Breast epithelium (tissue), 4 donors: ENCODE results near the gene MAP4. TPM values are rescaled to one million over a fixed set of nuclear protein-coding genes. Genes with fewer than 3 reads are reported as not detected.

ENCODE experiments used
- DNase-seq, 2 donors: peaks; one replicate each; pipeline ENCODE4 v3.0.0-alpha.2; 2019; ENCODE audit warnings: low spot score in 2 of 2
- H3K27ac ChIP-seq, 2 donors: fragments of 200-600 bp; sonication (generic) in 1 of 2; one replicate each; pipeline ENCODE4 v1.5.1; 2016 to 2019; ENCODE audit warnings: mild to moderate bottlenecking in 1 of 2
- H3K27me3 ChIP-seq, 2 donors: fragments of 200-600 bp; sonication (generic) in 1 of 2; one replicate each; pipeline versions ENCODE4 v1.5.1 to v1.6.0; 2017 to 2019; ENCODE audit warnings: control low read depth in 1 of 2, mild to moderate bottlenecking in 1 of 2
- H3K36me3 ChIP-seq: fragments of 200-600 bp; one replicate; pipeline ENCODE4 v1.5.1; 2019
- H3K4me1 ChIP-seq, 2 donors: fragments of 200-600 bp; sonication (generic); one replicate each; pipeline ENCODE4 v1.5.1; 2016 to 2019; ENCODE audit warnings: control low read depth in 1 of 2
- H3K4me3 ChIP-seq, 3 donors: fragments of 200-600 bp; sonication (generic); 1 replicate in 2 of 3; 2 replicates in 1 of 3; pipeline ENCODE4 v1.5.1; 2016 to 2019; ENCODE audit warnings: mild to moderate bottlenecking in 3 of 3, moderate library complexity in 2 of 3
- H3K9me3 ChIP-seq, 2 donors: fragments of 200-600 bp; sonication (generic) in 1 of 2; one replicate each; pipeline ENCODE4 v1.5.1; 2016 to 2019; ENCODE audit warnings: control low read depth in 1 of 2
- CTCF ChIP-seq, 3 donors: fragments of 450-650 bp; IDR thresholded peaks; one replicate each; pipeline ENCODE4 v1.5.1; 2016 to 2017; ENCODE audit warnings: antibody characterized with exemption in 3 of 3, mild to moderate bottlenecking in 3 of 3, moderate library complexity in 3 of 3
- POLR2A ChIP-seq: fragments of 450-650 bp; IDR thresholded peaks from one replicate; pipeline ENCODE4 v1.6.1; 2016; ENCODE audit warnings: antibody characterized with exemption, mild to moderate bottlenecking, moderate library complexity
- POLR2AphosphoS5 ChIP-seq, 3 donors: sonication (generic); formaldehyde crosslinking; IDR thresholded peaks; one replicate each; pipeline ENCODE4 v1.6.1; 2017; ENCODE audit warnings: antibody characterized with exemption in 3 of 3
- intact Hi-C: fragments of 100-400 bp; cut with DNase I; formaldehyde crosslinking; loops from one replicate; pipeline ENCODE4 v1.15.1; 2023; ENCODE audit warnings: low total_unique reads
- total RNA-seq, 3 donors: library from RNA; depleted of rRNA; stranded (reverse); fragments of >200 nt; gene quantifications; one replicate each; pipeline ENCODE4 v1.1.0, GENCODE V29; 2016

The MAP4 gene
- total RNA-seq, 3 donors from 2014 or later, result 72.0 to 167 (median 99.0) TPM

- intact Hi-C loops, result no loop called here
- no peaks in the 10 kb centered on the region for H3K27me3 ChIP-seq
- TF ChIP-seq CTCF (IDR thresholded peaks at IDR 0.05) (no peak), POLR2A (no peak), POLR2AphosphoS5 (IDR thresholded peaks at IDR 0.05) (no peak)
- DNase-seq, result no peak
- no peaks in the 10 kb centered on the region for H3K9me3 ChIP-seq
- no peak overlapping the region for H3K27ac ChIP-seq
- H3K36me3 ChIP-seq, result no peaks in the 10 kb centered on the region
- H3K4me1 ChIP-seq, result no peaks in the 10 kb centered on the region
- no peak overlapping the region for H3K4me3 ChIP-seq
Measured at GRCh38 chr3:47940232-47940631, 76.0 kb downstream of the MAP4 start.

- no peak for TF ChIP-seq POLR2A
- no peak for TF ChIP-seq POLR2AphosphoS5 (IDR thresholded peaks at IDR 0.05)
- no peak for TF ChIP-seq CTCF (IDR thresholded peaks at IDR 0.05)
- no peak for DNase-seq
- Histone ChIP-seq H3K27ac (no peak overlapping the region), H3K27me3 (no peaks in the 10 kb centered on the region), H3K4me1 (no peaks in the 10 kb centered on the region), H3K9me3 (no peaks in the 10 kb centered on the region), H3K36me3 (no peaks in the 10 kb centered on the region), H3K4me3 (no peak overlapping the region)
- intact Hi-C loops, result no loop called here
Measured at GRCh38 chr3:47932421-47932820, 83.8 kb downstream of the MAP4 start.

GRCh38 chr3:47930979-47931378 is 85.2 kb downstream of the MAP4 start:
- DNase-seq, result no peak
- no peak overlapping the region for H3K27ac ChIP-seq

GRCh38 chr3:47916696-47917095 is 99.5 kb downstream of the MAP4 start:
- peaks cover 13% of the 10 kb centered on the region for H3K36me3 ChIP-seq
- H3K27me3 ChIP-seq, result no peaks in the 10 kb centered on the region
- intact Hi-C loops, result no loop called here
- DNase-seq, result no peak
- H3K27ac ChIP-seq, result no peak overlapping the region
- H3K4me1 ChIP-seq, result no peaks in the 10 kb centered on the region
- H3K9me3 ChIP-seq, result no peaks in the 10 kb centered on the region
- no peak for TF ChIP-seq CTCF (IDR thresholded peaks at IDR 0.05)
- no peak for TF ChIP-seq POLR2AphosphoS5 (IDR thresholded peaks at IDR 0.05)
- TF ChIP-seq POLR2A, result no peak
- H3K4me3 ChIP-seq, result no peak overlapping the region

More at GRCh38 chr3:47930979-47931378, 85.2 kb downstream of the MAP4 start:
- Histone ChIP-seq H3K9me3 (no peaks in the 10 kb centered on the region), H3K4me3 (no peak overlapping the region), H3K27me3 (no peaks in the 10 kb centered on the region), H3K4me1 (no peaks in the 10 kb centered on the region), H3K36me3 (no peaks in the 10 kb centered on the region)
- TF ChIP-seq CTCF (IDR thresholded peaks at IDR 0.05) (no peak), POLR2A (no peak), POLR2AphosphoS5 (IDR thresholded peaks at IDR 0.05) (no peak)
- intact Hi-C loops, result no loop called here

GRCh38 chr3:47916201-47916600 is 100.0 kb downstream of the MAP4 start:
- intact Hi-C loops, result no loop called here
- peaks cover 13% of the 10 kb centered on the region for H3K36me3 ChIP-seq
- TF ChIP-seq POLR2AphosphoS5 (IDR thresholded peaks at IDR 0.05), result no peak
- no peak for TF ChIP-seq POLR2A
- no peak for TF ChIP-seq CTCF (IDR thresholded peaks at IDR 0.05)
- no peaks in the 10 kb centered on the region for H3K27me3 ChIP-seq
- H3K4me1 ChIP-seq, result no peaks in the 10 kb centered on the region
- H3K27ac ChIP-seq, result no peak overlapping the region
- DNase-seq, result no peak
- no peak overlapping the region for H3K4me3 ChIP-seq
- no peaks in the 10 kb centered on the region for H3K9me3 ChIP-seq
